ENCODE results near the gene TP53BP2. TPM values are rescaled to one million over a fixed set of nuclear protein-coding genes. Genes with fewer than 3 reads are reported as not detected.

The TP53BP2 gene
- total and polyA plus RNA-seq, 3 experiments from 2014 or later, result 16.5 to 59.6 (median 59.5) TPM

- no peaks in the 10 kb centered on the region for H3K27me3 ChIP-seq (ENCODE audit: insufficient read depth, low read length, poor library complexity, severe bottlenecking)
- no peak overlapping the region for H3K4me3 ChIP-seq (ENCODE audit: low read length)
- ChIA-PET CTCF (no interaction called here), POLR2A (interaction anchor here (0.5 kb wide), 1 partner anchor 20 kb away, joined by 3 read pairs; no protein-coding TSS in a partner anchor)
- no peak for DNase-seq
- no peaks in the 10 kb centered on the region for H3K9me3 ChIP-seq (ENCODE audit: low read length)
- no peak overlapping the region for H3K27ac ChIP-seq (ENCODE audit: low read depth, low read length)
- Mint-ChIP-seq H3K27me3 (no peaks in the 10 kb centered on the region), H3K4me3 (no peak overlapping the region), H3K9me3 (no peaks in the 10 kb centered on the region), H3K36me3 (peaks cover 16 to 87% (median 25%) of the 10 kb centered on the region in 3 donors), H3K4me1 (peaks cover 0 to 2% (median 0%) of the 10 kb centered on the region in 3 donors), H3K27ac (peak overlapping the region in 2 of 8 donors; percentile 20 to 32)
- no peaks in the 10 kb centered on the region for H3K4me1 ChIP-seq (ENCODE audit: insufficient read depth, low read length)
- peaks cover 47% of the 10 kb centered on the region for H3K36me3 ChIP-seq (ENCODE audit: insufficient read depth, low read length)
Observed at GRCh38 chr1:223802032-223802431, 43.7 kb downstream of the TP53BP2 start.

- Mint-ChIP-seq H3K27ac (peak overlapping the region in 2 of 8 donors; percentile 6 to 50), H3K36me3 (peaks cover 16 to 82% (median 26%) of the 10 kb centered on the region in 3 donors), H3K4me3 (no peak overlapping the region), H3K9me3 (no peaks in the 10 kb centered on the region), H3K4me1 (no peaks in the 10 kb centered on the region), H3K27me3 (no peaks in the 10 kb centered on the region)
- ChIA-PET CTCF (interaction anchor here (1.4 kb wide), 1 partner anchor 15 kb away, joined by 3 read pairs; no protein-coding TSS in a partner anchor), POLR2A (interaction anchor here (0.6 kb wide), 1 partner anchor 104 kb away, joined by 5 read pairs; no protein-coding TSS in a partner anchor)
- H3K27me3 ChIP-seq (ENCODE audit: insufficient read depth, low read length, poor library complexity, severe bottlenecking), result no peaks in the 10 kb centered on the region
- H3K9me3 ChIP-seq (ENCODE audit: low read length), result no peaks in the 10 kb centered on the region
- no peak overlapping the region for H3K27ac ChIP-seq (ENCODE audit: low read depth, low read length)
- no peaks in the 10 kb centered on the region for H3K4me1 ChIP-seq (ENCODE audit: insufficient read depth, low read length)
- peaks cover 43% of the 10 kb centered on the region for H3K36me3 ChIP-seq (ENCODE audit: insufficient read depth, low read length)
- H3K4me3 ChIP-seq (ENCODE audit: low read length), result no peak overlapping the region
- no peak for DNase-seq
Observed at GRCh38 chr1:223796210-223796609, 49.5 kb downstream of the TP53BP2 start.

- Mint-ChIP-seq H3K9me3 (no peaks in the 10 kb centered on the region), H3K4me1 (no peaks in the 10 kb centered on the region), H3K4me3 (no peak overlapping the region), H3K27ac (peak overlapping the region in 1 of 8 donors; percentile 10), H3K36me3 (peaks cover 11 to 70% (median 27%) of the 10 kb centered on the region in 3 donors), H3K27me3 (no peaks in the 10 kb centered on the region)
- POLR2A ChIA-PET, result no interaction called here
- no peak for DNase-seq
- Histone ChIP-seq H3K4me1 (ENCODE audit: insufficient read depth, low read length) (no peaks in the 10 kb centered on the region), H3K27ac (ENCODE audit: low read depth, low read length) (peak overlapping the region; percentile 1), H3K9me3 (ENCODE audit: low read length) (no peaks in the 10 kb centered on the region), H3K4me3 (ENCODE audit: low read length) (no peak overlapping the region), H3K36me3 (ENCODE audit: insufficient read depth, low read length) (peaks cover 33% of the 10 kb centered on the region), H3K27me3 (ENCODE audit: insufficient read depth, low read length, poor library complexity, severe bottlenecking) (no peaks in the 10 kb centered on the region)
- CTCF ChIA-PET, result no interaction called here
Observed at GRCh38 chr1:223794136-223794880, 51.4 kb downstream of the TP53BP2 start.

DNA sequence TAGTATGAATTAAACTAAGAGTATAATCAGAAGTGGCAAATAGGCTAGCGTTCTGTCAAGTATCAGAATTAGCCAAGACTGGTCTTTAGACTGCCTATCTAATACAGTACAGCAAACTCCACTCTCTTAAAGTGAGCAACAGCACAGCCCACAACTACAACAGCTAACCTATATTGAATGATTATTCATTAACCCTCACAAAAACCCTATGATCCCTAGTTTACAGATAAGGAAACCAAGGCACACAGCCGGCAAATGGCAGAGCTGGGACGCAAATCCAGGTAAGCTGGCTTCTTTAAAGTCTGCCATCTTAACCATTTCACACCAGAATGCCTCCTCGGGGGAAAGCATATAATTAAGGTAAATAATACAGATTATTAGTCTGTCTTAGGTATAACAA lies 52.0 kb downstream of the TP53BP2 start:
- POLR2A ChIA-PET, result no interaction called here
- peaks cover 9 to 73% (median 29%) of the 10 kb centered on the region in 3 donors for H3K36me3 Mint-ChIP-seq
- H3K4me3 ChIP-seq (ENCODE audit: low read length), result no peak overlapping the region

GRCh38 chr1:223792046-223792445 lies 53.7 kb downstream of the TP53BP2 start:
- no peaks in the 10 kb centered on the region for H3K9me3 Mint-ChIP-seq
- ChIA-PET CTCF (interaction anchor here (0.8 kb wide), 1 partner anchor 12 kb away, joined by 3 read pairs; no protein-coding TSS in a partner anchor), POLR2A (no interaction called here)
- H3K27me3 Mint-ChIP-seq, result no peaks in the 10 kb centered on the region
- no peak overlapping the region for H3K27ac ChIP-seq (ENCODE audit: low read depth, low read length)
- no peaks in the 10 kb centered on the region for H3K9me3 ChIP-seq (ENCODE audit: low read length)
- peaks cover 24% of the 10 kb centered on the region for H3K36me3 ChIP-seq (ENCODE audit: insufficient read depth, low read length)
- no peaks in the 10 kb centered on the region for H3K27me3 ChIP-seq (ENCODE audit: insufficient read depth, low read length, poor library complexity, severe bottlenecking)
- H3K4me3 ChIP-seq (ENCODE audit: low read length), result no peak overlapping the region
- H3K4me1 ChIP-seq (ENCODE audit: insufficient read depth, low read length), result no peaks in the 10 kb centered on the region
- DNase-seq, result no peak
- peaks cover 4 to 76% (median 31%) of the 10 kb centered on the region in 3 donors for H3K36me3 Mint-ChIP-seq
- H3K4me1 Mint-ChIP-seq, result no peaks in the 10 kb centered on the region
- peak overlapping the region in 2 of 8 donors; percentile 18 to 34 for H3K27ac Mint-ChIP-seq
- no peak overlapping the region for H3K4me3 Mint-ChIP-seq

More for the DNA sequence above, 52.0 kb downstream of the TP53BP2 start:
- CTCF ChIA-PET, result no interaction called here
- Histone ChIP-seq H3K36me3 (ENCODE audit: insufficient read depth, low read length) (peaks cover 33% of the 10 kb centered on the region), H3K4me1 (ENCODE audit: insufficient read depth, low read length) (no peaks in the 10 kb centered on the region), H3K9me3 (ENCODE audit: low read length) (no peaks in the 10 kb centered on the region), H3K27me3 (ENCODE audit: insufficient read depth, low read length, poor library complexity, severe bottlenecking) (no peaks in the 10 kb centered on the region), H3K27ac (ENCODE audit: low read depth, low read length) (peak overlapping the region; percentile 1)
- Mint-ChIP-seq H3K27me3 (no peaks in the 10 kb centered on the region), H3K4me3 (no peak overlapping the region), H3K4me1 (no peaks in the 10 kb centered on the region), H3K27ac (no peak overlapping the region), H3K9me3 (no peaks in the 10 kb centered on the region)
- DNase-seq, result no peak

DNA sequence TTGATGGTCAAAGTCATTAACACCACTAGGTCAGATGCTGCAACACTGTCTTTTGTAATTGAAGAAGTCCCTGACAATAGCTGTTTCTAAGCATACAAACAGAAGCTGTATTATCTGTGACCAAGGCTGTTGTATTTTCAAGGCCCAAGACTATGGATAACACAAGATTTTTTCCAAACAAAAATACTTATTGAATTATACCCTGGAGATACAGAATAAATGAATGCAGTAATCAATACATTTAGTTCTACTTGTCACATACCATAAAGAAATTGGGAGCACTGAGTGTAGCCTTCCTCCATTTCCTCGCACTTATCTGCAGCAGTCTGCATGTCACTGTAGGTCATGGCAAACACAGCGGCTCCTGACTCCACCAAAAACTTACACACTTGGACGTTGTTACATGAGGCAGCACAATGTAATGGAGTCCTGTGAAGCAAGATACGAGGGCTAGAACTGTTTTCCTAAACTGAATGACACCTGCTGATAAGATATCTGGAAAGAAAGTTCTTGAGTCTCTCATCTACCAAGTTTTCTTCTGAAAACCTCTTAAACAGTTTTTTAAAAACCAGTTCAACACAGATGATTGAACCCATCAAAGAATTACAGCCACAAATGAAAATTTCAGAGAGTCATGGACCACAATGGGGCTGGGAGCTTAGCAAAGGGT lies 56.9 kb downstream of the TP53BP2 start:
- Histone ChIP-seq H3K27ac (ENCODE audit: low read depth, low read length) (peak overlapping the region; percentile 76), H3K27me3 (ENCODE audit: insufficient read depth, low read length, poor library complexity, severe bottlenecking) (no peaks in the 10 kb centered on the region), H3K36me3 (ENCODE audit: insufficient read depth, low read length) (peaks cover 21% of the 10 kb centered on the region), H3K9me3 (ENCODE audit: low read length) (no peaks in the 10 kb centered on the region), H3K4me3 (ENCODE audit: low read length) (no peak overlapping the region), H3K4me1 (ENCODE audit: insufficient read depth, low read length) (no peaks in the 10 kb centered on the region)
- Mint-ChIP-seq H3K4me3 (no peak overlapping the region), H3K4me1 (peaks cover 0 to 4% (median 2%) of the 10 kb centered on the region in 3 donors), H3K27ac (peak overlapping the region in 3 of 8 donors; percentile 29 to 51 (median 32)), H3K36me3 (peaks cover 3 to 74% (median 29%) of the 10 kb centered on the region in 3 donors), H3K9me3 (no peaks in the 10 kb centered on the region), H3K27me3 (no peaks in the 10 kb centered on the region)
- ChIA-PET POLR2A (no interaction called here), CTCF (no interaction called here)
- DNase-seq, result no peak

GRCh38 chr1:223785808-223786207 lies 59.9 kb downstream of the TP53BP2 start:
- CTCF ChIA-PET, result no interaction called here
- Mint-ChIP-seq H3K36me3 (peaks cover 3 to 72% (median 22%) of the 10 kb centered on the region in 3 donors), H3K27ac (peak overlapping the region in 2 of 8 donors; percentile 17 to 35), H3K4me3 (no peak overlapping the region), H3K27me3 (no peaks in the 10 kb centered on the region), H3K9me3 (no peaks in the 10 kb centered on the region), H3K4me1 (peaks cover 4 to 11% (median 8%) of the 10 kb centered on the region in 3 donors)
- Histone ChIP-seq H3K4me1 (ENCODE audit: insufficient read depth, low read length) (no peaks in the 10 kb centered on the region), H3K27ac (ENCODE audit: low read depth, low read length) (peak overlapping the region; percentile 32), H3K9me3 (ENCODE audit: low read length) (no peaks in the 10 kb centered on the region), H3K4me3 (ENCODE audit: low read length) (no peak overlapping the region), H3K27me3 (ENCODE audit: insufficient read depth, low read length, poor library complexity, severe bottlenecking) (no peaks in the 10 kb centered on the region), H3K36me3 (ENCODE audit: insufficient read depth, low read length) (peaks cover 8% of the 10 kb centered on the region)
- POLR2A ChIA-PET, result no interaction called here
- no peak for DNase-seq

DNA sequence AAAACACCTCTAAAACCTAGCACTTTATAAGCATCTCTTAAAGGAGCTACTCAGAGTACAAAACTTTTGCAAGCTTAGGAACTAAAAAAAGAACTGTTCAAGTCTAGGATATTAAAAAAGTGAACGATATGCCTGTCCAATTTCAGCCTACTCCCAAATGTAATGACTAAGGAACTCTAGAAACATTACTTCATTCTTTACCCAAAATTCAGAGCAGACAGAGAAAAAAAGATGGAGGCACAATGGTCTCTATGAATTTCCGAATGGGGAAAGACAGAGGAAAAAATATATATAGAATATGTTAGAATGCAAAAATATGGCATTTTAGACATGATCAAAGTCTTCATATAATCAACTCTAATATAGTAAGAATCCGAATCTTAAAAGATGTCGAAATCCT lies 61.2 kb downstream of the TP53BP2 start:
- H3K27ac Mint-ChIP-seq, result peak overlapping the region in 2 of 8 donors; percentile 32 to 61
- POLR2A ChIA-PET, result interaction anchor here (0.6 kb wide), 1 partner anchor 53 kb away, joined by 3 read pairs; no protein-coding TSS in a partner anchor
- peaks cover 4 to 11% (median 8%) of the 10 kb centered on the region in 3 donors for H3K4me1 Mint-ChIP-seq
- Histone ChIP-seq H3K27me3 (ENCODE audit: insufficient read depth, low read length, poor library complexity, severe bottlenecking) (no peaks in the 10 kb centered on the region), H3K27ac (ENCODE audit: low read depth, low read length) (no peak overlapping the region), H3K4me3 (ENCODE audit: low read length) (no peak overlapping the region), H3K36me3 (ENCODE audit: insufficient read depth, low read length) (peaks cover 14% of the 10 kb centered on the region), H3K9me3 (ENCODE audit: low read length) (no peaks in the 10 kb centered on the region), H3K4me1 (ENCODE audit: insufficient read depth, low read length) (no peaks in the 10 kb centered on the region)
- CTCF ChIA-PET, result no interaction called here
- H3K27me3 Mint-ChIP-seq, result no peaks in the 10 kb centered on the region
- DNase-seq, result no peak
- no peaks in the 10 kb centered on the region for H3K9me3 Mint-ChIP-seq
- peaks cover 3 to 80% (median 24%) of the 10 kb centered on the region in 3 donors for H3K36me3 Mint-ChIP-seq
- H3K4me3 Mint-ChIP-seq, result no peak overlapping the region

Measured in CD8-positive, alpha-beta memory T cell (primary cell).